Mononuclear cell (primary cell): Measurements from ENCODE around the gene GSTA1. TPM values are rescaled to one million over a fixed set of nuclear protein-coding genes. Genes with fewer than 3 reads are reported as not detected.
"Not testable (repeated sequence)": the region's sequence is repeated elsewhere in the genome, so short reads cannot be mapped to it uniquely, and the experiment has no call there.

Experiments used
- H3K27me3 ChIP-seq: 2 replicates; pipeline ENCODE4 v1.6.0; 2011; ENCODE audit warnings: low read length, control low read depth; ENCODE audit not compliant: insufficient read depth
- H3K4me1 ChIP-seq: 2 replicates; pipeline ENCODE4 v1.5.1; 2011; ENCODE audit warnings: mild to moderate bottlenecking, low read length, control low read depth; ENCODE audit not compliant: insufficient read depth
- H3K4me3 ChIP-seq: 2 replicates; pipeline ENCODE4 v1.5.1; 2011; ENCODE audit warnings: mild to moderate bottlenecking, low read length, moderate library complexity
- H3K9me3 ChIP-seq: 2 replicates; pipeline ENCODE4 v1.5.1; 2011; ENCODE audit warnings: low read depth, mild to moderate bottlenecking, control low read depth, low read length
- total RNA-seq: library from RNA; depleted of rRNA; stranded (reverse); fragments of >200 nt; gene quantifications from one replicate; pipeline ENCODE4 v1.2.3, GENCODE V29; 2012

GSTA1 gene
- total RNA-seq, 1 donor: not detected

- H3K27me3 ChIP-seq, H3K4me1 ChIP-seq, H3K9me3 ChIP-seq, H3K4me3 ChIP-seq: not testable (repeated sequence)
These were observed 21.7 kb upstream of the GSTA1 start for GRCh38 chr6:52825270-52825793.

- no peaks in the 10 kb centered on the region for H3K4me1 ChIP-seq
- no peak overlapping the region for H3K4me3 ChIP-seq
- H3K27me3 ChIP-seq: no peaks in the 10 kb centered on the region
- H3K9me3 ChIP-seq: no peaks in the 10 kb centered on the region
These were observed 18.2 kb upstream of the GSTA1 start for GRCh38 chr6:52821842-52822241.

GRCh38 chr6:52820198-52820597 lies 16.6 kb upstream of the GSTA1 start:
- Histone ChIP-seq H3K4me3 (no peak overlapping the region), H3K9me3 (no peaks in the 10 kb centered on the region), H3K4me1 (no peaks in the 10 kb centered on the region), H3K27me3 (no peaks in the 10 kb centered on the region)

GRCh38 chr6:52815167-52816092 lies 11.8 kb upstream of the GSTA1 start:
- Histone ChIP-seq H3K4me1 (no peaks in the 10 kb centered on the region), H3K9me3 (no peaks in the 10 kb centered on the region), H3K4me3 (no peak overlapping the region), H3K27me3 (no peaks in the 10 kb centered on the region)

GRCh38 chr6:52814545-52814944 lies 10.9 kb upstream of the GSTA1 start:
- not testable (repeated sequence) for H3K27me3 ChIP-seq, H3K4me3 ChIP-seq, H3K4me1 ChIP-seq, H3K9me3 ChIP-seq

- H3K27me3 ChIP-seq, H3K9me3 ChIP-seq, H3K4me1 ChIP-seq, H3K4me3 ChIP-seq: not testable (repeated sequence)
These were observed 6.2 kb upstream of the GSTA1 start for GRCh38 chr6:52809777-52810176.

GRCh38 chr6:52808660-52809059 lies 5.0 kb upstream of the GSTA1 start:
- Histone ChIP-seq H3K4me1 (no peaks in the 10 kb centered on the region), H3K27me3 (no peaks in the 10 kb centered on the region), H3K4me3 (no peak overlapping the region), H3K9me3 (no peaks in the 10 kb centered on the region)

GRCh38 chr6:52802806-52803205 lies 810 bp downstream of the GSTA1 start:
- no peak overlapping the region for H3K4me3 ChIP-seq
- H3K9me3 ChIP-seq: no peaks in the 10 kb centered on the region
- H3K27me3 ChIP-seq: peaks cover 5% of the 10 kb centered on the region
- H3K4me1 ChIP-seq: no peaks in the 10 kb centered on the region

- Histone ChIP-seq H3K4me3 (no peak overlapping the region), H3K27me3 (peaks cover 5% of the 10 kb centered on the region)
These were observed 2.3 kb downstream of the GSTA1 start for GRCh38 chr6:52801188-52801841.

GRCh38 chr6:52799272-52799671 lies 4.3 kb downstream of the GSTA1 start:
- H3K27me3 ChIP-seq, H3K4me1 ChIP-seq, H3K4me3 ChIP-seq, H3K9me3 ChIP-seq: not testable (repeated sequence)

More at GRCh38 chr6:52801188-52801841, 2.3 kb downstream of the GSTA1 start:
- no peaks in the 10 kb centered on the region for H3K9me3 ChIP-seq
- H3K4me1 ChIP-seq: no peaks in the 10 kb centered on the region

- H3K9me3 ChIP-seq, H3K4me3 ChIP-seq, H3K4me1 ChIP-seq, H3K27me3 ChIP-seq: not testable (repeated sequence)
These were observed 9.2 kb downstream of the GSTA1 start for GRCh38 chr6:52794366-52794765.

GRCh38 chr6:52790861-52791260 lies 12.8 kb downstream of the GSTA1 start:
- H3K9me3 ChIP-seq: no peaks in the 10 kb centered on the region
- no peaks in the 10 kb centered on the region for H3K27me3 ChIP-seq
- H3K4me3 ChIP-seq: no peak overlapping the region
- no peaks in the 10 kb centered on the region for H3K4me1 ChIP-seq

- not testable (repeated sequence) for H3K27me3 ChIP-seq, H3K9me3 ChIP-seq, H3K4me1 ChIP-seq, H3K4me3 ChIP-seq
These were observed 14.0 kb downstream of the GSTA1 start for GRCh38 chr6:52789658-52790057.

- H3K4me3 ChIP-seq: no peak overlapping the region
- no peaks in the 10 kb centered on the region for H3K9me3 ChIP-seq
- H3K4me1 ChIP-seq: no peaks in the 10 kb centered on the region
These were observed 15.1 kb downstream of the GSTA1 start for GRCh38 chr6:52788478-52788877.

GRCh38 chr6:52787917-52788316 lies 15.7 kb downstream of the GSTA1 start:
- Histone ChIP-seq H3K4me1 (no peaks in the 10 kb centered on the region), H3K9me3 (no peaks in the 10 kb centered on the region), H3K27me3 (no peaks in the 10 kb centered on the region), H3K4me3 (no peak overlapping the region)

More at GRCh38 chr6:52788478-52788877, 15.1 kb downstream of the GSTA1 start:
- H3K27me3 ChIP-seq: no peaks in the 10 kb centered on the region
